Glutamatergic neuron (in vitro differentiated cells): Measurements from ENCODE around the gene RACK1. TPM values are rescaled to one million over a fixed set of nuclear protein-coding genes. Genes with fewer than 3 reads are reported as not detected.
"Not testable (repeated sequence)": the region's sequence is repeated elsewhere in the genome, so short reads cannot be mapped to it uniquely, and the experiment has no call there.

Experiments
- DNase-seq: peaks from one replicate; pipeline ENCODE4 v3.0.0; 2022
- H3K27ac Mint-ChIP-seq: one replicate; pipeline ENCODE4 v1.8.0; 2020; ENCODE audit warnings: mild to moderate bottlenecking, mixed read lengths, inconsistent platforms; ENCODE audit not compliant: unreplicated experiment
- H3K27me3 Mint-ChIP-seq: one replicate; pipeline ENCODE4 v1.8.0; 2020; ENCODE audit warnings: mild to moderate bottlenecking, moderate library complexity, mixed read lengths, inconsistent platforms; ENCODE audit not compliant: unreplicated experiment
- H3K36me3 Mint-ChIP-seq: one replicate; pipeline ENCODE4 v1.8.0; 2020; ENCODE audit warnings: mild to moderate bottlenecking, mixed read lengths, inconsistent platforms; ENCODE audit not compliant: unreplicated experiment
- H3K4me1 Mint-ChIP-seq: one replicate; pipeline ENCODE4 v1.8.0; 2020; ENCODE audit warnings: mild to moderate bottlenecking, low read depth, mixed read lengths, inconsistent platforms; ENCODE audit not compliant: unreplicated experiment
- H3K4me3 Mint-ChIP-seq: one replicate; pipeline ENCODE4 v1.8.0; 2020; ENCODE audit warnings: mild to moderate bottlenecking, mixed read lengths, inconsistent platforms; ENCODE audit not compliant: unreplicated experiment
- H3K9me3 Mint-ChIP-seq: one replicate; pipeline ENCODE4 v1.8.0; 2020; ENCODE audit warnings: mild to moderate bottlenecking, moderate library complexity, mixed read lengths, inconsistent platforms; ENCODE audit not compliant: unreplicated experiment
- total RNA-seq: library from RNA; stranded (reverse); fragmentation: NEBNext Ultra II Directional; extraction: Animal tissue kit (Norgen Biotek cat#: 25700); gene quantifications from one replicate; pipeline ENCODE4 v1.2.1, GENCODE V29; 2021; ENCODE audit not compliant: unreplicated experiment
- TF ChIP-seq, protein P1 (sequence below): fragments of 200-600 bp; sonication (generic); IDR thresholded peaks from one replicate; pipeline ENCODE4 v1.5.0; 2021; ENCODE audit not compliant: partially characterized antibody, unreplicated experiment

Gene RACK1
- total RNA-seq, 1 donor from 2014 or later: 1,397 TPM

DNA sequence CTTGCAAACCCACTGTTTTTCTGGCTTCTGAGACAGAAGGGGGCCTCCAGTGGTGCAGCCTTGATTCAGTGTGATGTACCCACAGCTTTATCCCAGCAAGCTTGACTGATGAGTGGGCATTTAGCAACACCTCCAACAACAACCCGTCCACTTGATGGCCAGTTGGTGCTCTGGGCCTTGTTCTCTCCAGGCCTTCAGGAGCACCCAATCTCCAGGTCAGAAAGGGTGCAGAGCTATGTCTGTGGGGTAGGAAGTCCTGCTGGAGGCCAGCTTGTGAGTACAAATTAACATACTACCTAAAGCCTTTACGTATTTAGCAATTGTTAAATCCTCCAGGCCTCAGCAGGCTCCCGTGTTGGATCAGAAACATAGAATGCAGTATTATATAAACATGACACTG is 27.4 kb upstream of the RACK1 start:
- no peaks in the 10 kb centered on the region for H3K9me3 Mint-ChIP-seq
- peaks cover 21% of the 10 kb centered on the region for H3K4me1 Mint-ChIP-seq
- TF ChIP-seq, protein P1, sequence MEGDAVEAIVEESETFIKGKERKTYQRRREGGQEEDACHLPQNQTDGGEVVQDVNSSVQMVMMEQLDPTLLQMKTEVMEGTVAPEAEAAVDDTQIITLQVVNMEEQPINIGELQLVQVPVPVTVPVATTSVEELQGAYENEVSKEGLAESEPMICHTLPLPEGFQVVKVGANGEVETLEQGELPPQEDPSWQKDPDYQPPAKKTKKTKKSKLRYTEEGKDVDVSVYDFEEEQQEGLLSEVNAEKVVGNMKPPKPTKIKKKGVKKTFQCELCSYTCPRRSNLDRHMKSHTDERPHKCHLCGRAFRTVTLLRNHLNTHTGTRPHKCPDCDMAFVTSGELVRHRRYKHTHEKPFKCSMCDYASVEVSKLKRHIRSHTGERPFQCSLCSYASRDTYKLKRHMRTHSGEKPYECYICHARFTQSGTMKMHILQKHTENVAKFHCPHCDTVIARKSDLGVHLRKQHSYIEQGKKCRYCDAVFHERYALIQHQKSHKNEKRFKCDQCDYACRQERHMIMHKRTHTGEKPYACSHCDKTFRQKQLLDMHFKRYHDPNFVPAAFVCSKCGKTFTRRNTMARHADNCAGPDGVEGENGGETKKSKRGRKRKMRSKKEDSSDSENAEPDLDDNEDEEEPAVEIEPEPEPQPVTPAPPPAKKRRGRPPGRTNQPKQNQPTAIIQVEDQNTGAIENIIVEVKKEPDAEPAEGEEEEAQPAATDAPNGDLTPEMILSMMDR: no peak
- H3K36me3 Mint-ChIP-seq: no peaks in the 10 kb centered on the region
- no peak overlapping the region for H3K4me3 Mint-ChIP-seq
- H3K27ac Mint-ChIP-seq: no peak overlapping the region
- H3K27me3 Mint-ChIP-seq: peaks cover 2% of the 10 kb centered on the region
- DNase-seq: no peak

DNA sequence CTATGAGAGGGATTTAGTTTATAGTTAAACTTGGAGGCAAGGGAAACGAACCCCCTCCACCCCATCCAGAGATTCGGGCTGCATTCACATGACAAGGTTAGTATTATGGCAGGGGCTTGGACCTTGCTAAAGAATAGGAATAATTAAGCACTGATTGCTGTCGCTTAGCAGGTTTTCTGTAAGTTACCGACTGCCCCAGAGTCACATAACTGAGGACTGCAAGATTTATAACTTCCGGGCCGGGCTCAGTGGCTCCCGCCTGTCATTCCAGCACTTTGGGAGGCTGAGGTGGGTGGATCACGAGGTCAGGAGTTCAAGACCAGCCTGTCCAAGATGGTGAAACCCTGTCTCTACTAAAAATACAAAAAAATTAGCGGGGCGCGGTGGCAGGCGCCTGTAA is 24.2 kb upstream of the RACK1 start:
- H3K4me1 Mint-ChIP-seq: peaks cover 31% of the 10 kb centered on the region
- not testable (repeated sequence) for H3K9me3 Mint-ChIP-seq, H3K36me3 Mint-ChIP-seq, H3K4me3 Mint-ChIP-seq, H3K27me3 Mint-ChIP-seq, DNase-seq
- peak overlapping the region; percentile 97 for H3K27ac Mint-ChIP-seq

DNA sequence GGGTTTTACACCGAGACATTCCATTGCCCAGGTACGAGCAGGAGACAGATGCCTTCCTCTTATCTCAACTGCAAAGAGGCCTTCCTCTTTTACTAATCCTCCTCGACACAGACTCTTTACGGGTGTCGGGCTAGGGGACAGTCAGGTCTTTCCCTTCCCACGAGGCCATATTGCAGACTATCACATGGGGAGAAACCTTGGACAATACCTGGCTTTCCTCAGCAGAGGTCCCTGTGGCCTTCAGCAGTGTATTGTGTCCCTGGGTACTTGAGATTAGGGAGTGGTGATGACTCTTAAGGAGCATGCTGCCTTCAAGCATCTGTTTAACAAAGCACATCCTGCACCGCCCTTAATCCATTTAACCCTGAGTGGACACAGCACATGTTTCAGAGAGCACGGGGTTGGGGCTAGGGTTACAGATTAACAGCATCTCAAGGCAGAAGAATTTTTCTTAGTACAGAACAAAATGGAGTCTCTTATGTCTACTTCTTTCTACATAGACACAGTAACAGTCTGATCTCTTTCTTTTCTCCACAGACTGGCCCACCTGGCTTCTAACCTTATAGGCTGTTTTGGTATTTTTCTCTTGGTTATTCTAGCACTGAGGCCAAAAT is 23.7 kb upstream of the RACK1 start:
- H3K27ac Mint-ChIP-seq: peak overlapping the region; percentile 97
- H3K36me3 Mint-ChIP-seq, H3K9me3 Mint-ChIP-seq, DNase-seq, H3K4me3 Mint-ChIP-seq, H3K27me3 Mint-ChIP-seq: not testable (repeated sequence)
- peaks cover 31% of the 10 kb centered on the region for H3K4me1 Mint-ChIP-seq

DNA sequence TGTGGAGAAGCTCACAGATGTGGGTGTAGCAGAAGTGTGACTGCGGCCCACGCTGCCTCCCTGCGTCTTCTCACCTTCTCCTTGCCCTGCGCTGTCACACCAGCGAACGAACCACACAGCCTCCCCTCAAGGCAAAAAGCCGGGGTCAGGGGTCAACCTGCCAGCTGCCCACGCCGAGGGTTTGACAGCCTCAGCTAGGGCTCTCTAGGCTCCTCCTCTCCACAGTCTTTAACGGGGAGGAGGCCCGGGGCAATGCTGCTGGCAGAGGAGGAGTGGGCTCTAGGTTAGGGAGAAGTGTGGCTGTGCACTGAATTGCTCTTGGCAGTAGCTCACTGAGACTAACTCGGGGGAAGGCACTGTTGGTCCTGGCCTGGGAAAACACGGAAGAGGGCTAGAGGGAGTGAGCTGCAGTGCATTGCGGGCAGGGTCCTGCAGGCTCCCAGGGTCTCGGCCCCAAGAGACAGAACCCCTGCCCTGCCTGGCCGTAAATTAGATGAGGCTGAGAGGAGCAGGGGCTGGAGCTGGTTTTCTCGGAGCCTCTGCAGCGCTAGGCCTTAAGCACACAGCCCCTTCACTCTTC is 21.5 kb upstream of the RACK1 start:
- TF ChIP-seq, protein P1: no peak
- Mint-ChIP-seq H3K27ac (peak overlapping the region; percentile 97), H3K4me1 (peaks cover 33% of the 10 kb centered on the region), H3K9me3 (peaks cover 11% of the 10 kb centered on the region), H3K36me3 (no peaks in the 10 kb centered on the region), H3K27me3 (peaks cover 12% of the 10 kb centered on the region), H3K4me3 (peak overlapping the region; percentile 73)
- DNase-seq: peak; percentile 79

DNA sequence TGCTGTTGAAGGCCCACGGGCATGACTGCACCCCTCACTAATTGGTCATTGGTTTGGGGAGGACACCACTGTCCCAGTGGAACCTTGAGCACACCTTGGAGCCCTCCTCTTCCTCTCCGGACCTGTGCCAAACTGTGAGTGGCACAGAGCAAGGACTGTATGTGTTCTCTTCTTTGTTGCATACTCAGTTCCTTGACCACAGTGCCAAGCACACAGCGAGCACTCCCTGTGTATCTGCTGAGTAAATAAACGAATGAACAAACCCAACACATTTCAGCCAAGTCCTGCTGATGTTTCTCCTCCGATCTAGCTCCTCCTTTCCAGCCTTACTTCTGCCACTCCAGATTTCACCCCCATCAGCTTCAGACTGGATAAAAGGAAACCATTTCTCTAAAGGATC is 19.9 kb upstream of the RACK1 start:
- H3K36me3 Mint-ChIP-seq: no peaks in the 10 kb centered on the region
- peak overlapping the region; percentile 6 for H3K27ac Mint-ChIP-seq
- H3K4me3 Mint-ChIP-seq: peak overlapping the region; percentile 30
- TF ChIP-seq, protein P1: no peak
- H3K27me3 Mint-ChIP-seq: peaks cover 15% of the 10 kb centered on the region
- DNase-seq: no peak
- H3K9me3 Mint-ChIP-seq: peaks cover 11% of the 10 kb centered on the region
- peaks cover 42% of the 10 kb centered on the region for H3K4me1 Mint-ChIP-seq

DNA sequence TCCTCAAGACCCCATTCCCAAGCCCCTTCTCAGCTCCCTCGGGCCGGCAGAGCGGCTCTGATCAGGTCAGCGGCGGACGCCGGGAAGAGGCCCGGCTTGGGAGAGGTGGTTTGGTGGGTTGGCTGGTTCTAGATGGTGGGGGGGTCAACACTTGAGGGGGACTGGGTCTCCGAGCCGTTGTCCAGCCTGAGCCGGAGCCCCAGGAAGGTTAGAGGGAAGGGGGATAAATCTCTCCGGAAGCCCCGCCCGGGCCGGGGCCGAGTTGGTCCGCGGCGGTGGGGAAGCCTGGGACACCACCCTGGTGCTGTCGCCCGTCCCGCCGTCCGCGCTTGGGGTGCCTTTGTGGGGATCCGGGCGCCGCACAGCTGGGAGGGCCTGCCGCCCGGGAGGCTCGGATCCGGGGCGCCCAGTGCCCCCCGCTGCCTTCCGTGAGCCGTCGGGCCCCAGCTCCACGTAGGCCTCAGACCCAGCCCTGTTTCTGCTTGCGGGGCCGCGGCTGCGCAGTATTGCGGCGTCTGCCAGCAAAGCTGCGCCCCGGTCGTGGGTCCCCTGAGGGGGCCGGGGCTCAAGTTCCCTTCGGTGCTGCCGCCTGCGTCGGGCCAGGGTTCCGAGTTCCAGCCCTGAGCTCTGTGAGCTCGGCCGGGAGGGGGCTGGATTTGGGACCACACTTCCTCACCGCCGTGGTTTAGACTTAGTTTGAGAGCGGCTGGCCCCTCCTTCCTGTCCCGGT is 17.8 kb upstream of the RACK1 start:
- peaks cover 11% of the 10 kb centered on the region for H3K9me3 Mint-ChIP-seq
- TF ChIP-seq, protein P1: no peak
- DNase-seq: peak; percentile 84
- H3K27me3 Mint-ChIP-seq: peaks cover 13% of the 10 kb centered on the region
- H3K4me1 Mint-ChIP-seq: peaks cover 26% of the 10 kb centered on the region
- H3K27ac Mint-ChIP-seq: peak overlapping the region; percentile 89
- H3K36me3 Mint-ChIP-seq: no peaks in the 10 kb centered on the region
- H3K4me3 Mint-ChIP-seq: peak overlapping the region; percentile 97
